IMR-90 (cell line): Measurements from ENCODE around the gene STRN.

Experiments used
- CEBPB ChIP-seq: IDR thresholded peaks from 2 replicates; pipeline ENCODE4 v1.6.1; 2012; ENCODE audit warnings: low read depth, low read length, improper control_type of control experiment
- CTCF ChIP-seq: conservative IDR thresholded peaks from 2 replicates; pipeline ENCODE4 v1.5.1; 2012; ENCODE audit warnings: mild to moderate bottlenecking, low read depth, low read length, improper control_type of control experiment
- RFX5 ChIP-seq: IDR thresholded peaks from 2 replicates; pipeline ENCODE4 v1.8.0; 2012; ENCODE audit warnings: low read depth, mild to moderate bottlenecking, low read length, moderate library complexity

- no peak for TF ChIP-seq CTCF
- TF ChIP-seq RFX5, result no peak
- no peak for TF ChIP-seq CEBPB
Observed at GRCh38 chr2:36976065-36976464, 9.7 kb upstream of the STRN start.
